H54 (cell line): ENCODE results near the gene METAP1D.
"Not testable (repeated sequence)": the region's sequence is repeated elsewhere in the genome, so short reads cannot be mapped to it uniquely, and the experiment has no call there.

Experiments
- DNase-seq: peaks from one replicate; pipeline ENCODE4 v3.0.0; 2011; ENCODE audit warnings: low spot score, mixed read lengths; ENCODE audit not compliant: insufficient read length
- FAIRE-seq: peaks from 3 replicates; lab custom pipeline; 2011; peaks lifted over from hg19 to GRCh38; lab: Jason Lieb, UNC
- POLR2A ChIP-seq: IDR thresholded peaks from 2 replicates; pipeline ENCODE4 v1.6.1; 2011; ENCODE audit warnings: low read depth, mild to moderate bottlenecking, low read length

The METAP1D gene

GRCh38 chr2:172047566-172048507 is 48.1 kb downstream of the METAP1D start:
- FAIRE-seq = peak; percentile 6

GRCh38 chr2:172048508-172049503 is 49.1 kb downstream of the METAP1D start:
- DNase-seq (no peak), FAIRE-seq (no peak)
- TF ChIP-seq POLR2A = no peak

More at GRCh38 chr2:172047566-172048507, 48.1 kb downstream of the METAP1D start:
- no peak for TF ChIP-seq POLR2A
- no peak for DNase-seq

- no peak for DNase-seq
- TF ChIP-seq POLR2A = no peak
- no peak for FAIRE-seq
These were observed 49.9 kb downstream of the METAP1D start for GRCh38 chr2:172049567-172050120.

- DNase-seq (no peak), FAIRE-seq (peak; percentile 27)
- no peak for TF ChIP-seq POLR2A
These were observed 50.8 kb downstream of the METAP1D start for GRCh38 chr2:172050479-172051125.

- TF ChIP-seq POLR2A = no peak
- FAIRE-seq (no peak), DNase-seq (no peak)
These were observed 52.5 kb downstream of the METAP1D start for GRCh38 chr2:172052000-172052983.

GRCh38 chr2:172053486-172053885 is 53.7 kb downstream of the METAP1D start:
- DNase-seq (no peak), FAIRE-seq (no peak)
- TF ChIP-seq POLR2A = no peak

- TF ChIP-seq POLR2A = no peak
- DNase-seq = no peak
- no peak for FAIRE-seq
These were observed 56.5 kb downstream of the METAP1D start for GRCh38 chr2:172056293-172056692.

- TF ChIP-seq POLR2A = no peak
- DNase-seq (no peak), FAIRE-seq (no peak)
These were observed 58.9 kb downstream of the METAP1D start for GRCh38 chr2:172058660-172059059.

- DNase-seq, FAIRE-seq: not testable (repeated sequence)
These were observed 60.4 kb downstream of the METAP1D start for GRCh38 chr2:172060118-172060517.

GRCh38 chr2:172062402-172063004 is 62.8 kb downstream of the METAP1D start:
- no peak for TF ChIP-seq POLR2A
- DNase-seq = no peak
- FAIRE-seq = no peak

GRCh38 chr2:172063446-172063845 is 63.7 kb downstream of the METAP1D start:
- TF ChIP-seq POLR2A = no peak
- DNase-seq = no peak
- FAIRE-seq = no peak

- no peak for DNase-seq
- TF ChIP-seq POLR2A = no peak
- no peak for FAIRE-seq
These were observed 65.4 kb downstream of the METAP1D start for GRCh38 chr2:172065111-172065510.
